Liver (tissue), 9 donors: Measurements from ENCODE around the gene RBBP6. TPM values are rescaled to one million over a fixed set of nuclear protein-coding genes. Genes with fewer than 3 reads are reported as not detected.
A peak's percentile ranks its signal among the peaks of the same experiment; 100 is the strongest.

Experiments used
- DNase-seq: peaks from one replicate; pipeline ENCODE4 v3.0.0-alpha.2; 2017; ENCODE audit warnings: low spot score
- H3K27ac ChIP-seq, 2 donors: one replicate each; pipeline ENCODE4 v1.7.0; 2013; ENCODE audit warnings: inconsistent platforms in 2 of 2, low read length in 2 of 2, control low read depth in 1 of 2, low read depth in 1 of 2, mild to moderate bottlenecking in 1 of 2
- H3K27me3 ChIP-seq, 4 donors: one replicate each; pipeline versions ENCODE4 v1.6.1 to v1.7.0; 2013; ENCODE audit warnings: low read length in 3 of 4, inconsistent platforms in 1 of 4, mild to moderate bottlenecking in 1 of 4, moderate library complexity in 1 of 4; ENCODE audit not compliant: control insufficient read depth in 4 of 4, insufficient read depth in 4 of 4
- H3K36me3 ChIP-seq, 4 donors: one replicate each; pipeline versions ENCODE4 v1.6.1 to v1.7.0; 2013; ENCODE audit warnings: low read length in 3 of 4, mild to moderate bottlenecking in 3 of 4, low read depth in 1 of 4, moderate library complexity in 1 of 4; ENCODE audit not compliant: control insufficient read depth in 4 of 4, insufficient read depth in 3 of 4
- H3K4me1 ChIP-seq, 4 donors: one replicate each; pipeline versions ENCODE4 v1.6.1 to v1.7.0; 2013; ENCODE audit warnings: low read length in 3 of 4, mild to moderate bottlenecking in 3 of 4, moderate library complexity in 1 of 4; ENCODE audit not compliant: control insufficient read depth in 4 of 4, insufficient read depth in 4 of 4
- H3K4me3 ChIP-seq, 3 donors: one replicate each; pipeline versions ENCODE4 v1.6.1 to v1.7.0; 2013; ENCODE audit warnings: low read length in 3 of 3, control low read depth in 1 of 3, low read depth in 1 of 3, mild to moderate bottlenecking in 1 of 3
- H3K9ac ChIP-seq, 2 donors: one replicate each; pipeline ENCODE4 v1.7.0; 2013; ENCODE audit warnings: low read length in 2 of 2, mild to moderate bottlenecking in 2 of 2, moderate library complexity in 2 of 2, control low read depth in 1 of 2, low read depth in 1 of 2
- H3K9me3 ChIP-seq, 4 donors: one replicate each; pipeline versions ENCODE4 v1.6.1 to v1.7.0; 2013; ENCODE audit warnings: low read length in 3 of 4; ENCODE audit not compliant: control insufficient read depth in 4 of 4
- GABPA ChIP-seq, 2 donors: IDR thresholded peaks in 1 of 2; conservative IDR thresholded peaks in 1 of 2; 2 replicates each; pipeline ENCODE4 v1.6.1; 2016; ENCODE audit warnings: antibody characterized with exemption in 2 of 2, mild to moderate bottlenecking in 1 of 2, moderate library complexity in 1 of 2
- HNF4A ChIP-seq, 2 donors: conservative IDR thresholded peaks; 2 replicates each; pipeline ENCODE4 v1.6.1; 2016; ENCODE audit warnings: antibody characterized with exemption in 2 of 2, mild to moderate bottlenecking in 2 of 2
- HNF4G ChIP-seq: IDR thresholded peaks from 2 replicates; pipeline ENCODE4 v1.6.1; 2016; ENCODE audit warnings: antibody characterized with exemption
- MAX ChIP-seq: IDR thresholded peaks from 2 replicates; pipeline ENCODE4 v1.6.1; 2016; ENCODE audit warnings: antibody characterized with exemption
- NR2F2 ChIP-seq: IDR thresholded peaks from 2 replicates; pipeline ENCODE4 v1.6.1; 2016; ENCODE audit warnings: antibody characterized with exemption
- REST ChIP-seq: IDR thresholded peaks from 2 replicates; pipeline ENCODE4 v1.6.1; 2016; ENCODE audit warnings: antibody characterized with exemption, mild to moderate bottlenecking
- RXRA ChIP-seq, 2 donors: IDR thresholded peaks; 2 replicates each; pipeline ENCODE4 v1.6.1; 2017 to 2018; ENCODE audit warnings: antibody characterized with exemption in 2 of 2, mild to moderate bottlenecking in 1 of 2
- SP1 ChIP-seq: IDR thresholded peaks from 2 replicates; pipeline ENCODE4 v1.6.1; 2018; ENCODE audit warnings: antibody characterized with exemption, mild to moderate bottlenecking
- TAF1 ChIP-seq: conservative IDR thresholded peaks from 2 replicates; pipeline ENCODE4 v1.6.1; 2016; ENCODE audit warnings: antibody characterized with exemption, mild to moderate bottlenecking
- YY1 ChIP-seq: IDR thresholded peaks from 2 replicates; pipeline ENCODE4 v1.6.1; 2016; ENCODE audit warnings: antibody characterized with exemption, mild to moderate bottlenecking
- WGBS: extraction: QIAGEN DNeasy Blood & Tissue Kit; methylation state at CpG from one replicate; pipeline ENCODE4 v1.1.7; 2013; 5-methylcytosine and 5-hydroxymethylcytosine counted together
- polyA plus RNA-seq, 2 donors: library from polyadenylated mRNA; stranded (reverse) in 1 of 2; unstranded in 1 of 2; fragments of 200-250 nt in 1 of 2; fragments of >200 nt in 1 of 2; fragmentation: Nextera tagmentation in 1 of 2; extraction: Ambion mirVana in 1 of 2; gene quantifications; one replicate each; pipeline versions ENCODE4 v1.2.1 to v1.2.3, GENCODE V29; 2013 to 2015
- total RNA-seq, 2 donors: library from RNA; depleted of rRNA; stranded (reverse); fragments of >200 nt; gene quantifications; one replicate each; pipeline ENCODE4 v1.2.3, GENCODE V29; 2014
- donor health status: healthy.
- donor health status: healthy.
- donor health status: healthy.
- donor health status: healthy.
- donor health status: healthy.

Gene RBBP6
- total and polyA plus RNA-seq, 4 donors = 8.1 to 35.8 (median 11.8) TPM

- TF ChIP-seq MAX (no peak), RXRA (IDR thresholded peaks at IDR 0.05) (peak in 1 of 2 donors; percentile 53), SP1 (peak; percentile 41), YY1 (no peak), REST (no peak)
- Histone ChIP-seq H3K36me3 (no peaks in the 10 kb centered on the region), H3K4me1 (peaks cover 0 to 11% (median 7%) of the 10 kb centered on the region in 4 donors), H3K9ac (no peak overlapping the region), H3K27ac (no peak overlapping the region), H3K4me3 (no peak overlapping the region), H3K27me3 (no peaks in the 10 kb centered on the region), H3K9me3 (no peaks in the 10 kb centered on the region)
- WGBS = 54% methylated on average over 4 of the region's 4 CpGs
- DNase-seq = no peak
Observed at GRCh38 chr16:24535827-24536226, 3.5 kb upstream of the RBBP6 start.

GRCh38 chr16:24536671-24537070 lies 2.7 kb upstream of the RBBP6 start:
- Histone ChIP-seq H3K4me1 (peaks cover 0 to 18% (median 7%) of the 10 kb centered on the region in 4 donors), H3K9ac (no peak overlapping the region), H3K36me3 (no peaks in the 10 kb centered on the region), H3K27ac (no peak overlapping the region), H3K9me3 (no peaks in the 10 kb centered on the region), H3K27me3 (no peaks in the 10 kb centered on the region), H3K4me3 (no peak overlapping the region)
- 70% methylated on average over 5 of the region's 5 CpGs for WGBS
- TF ChIP-seq RXRA (IDR thresholded peaks at IDR 0.05) = peak; percentile 53 to 64
- peak; percentile 8 for TF ChIP-seq HNF4G
- TF ChIP-seq TAF1 = no peak
- no peak for TF ChIP-seq NR2F2
- TF ChIP-seq HNF4A (conservative IDR thresholded peaks at IDR 0.05) = peak; percentile 57 to 72
- peak; percentile 42 for TF ChIP-seq SP1
- no peak for DNase-seq

- Histone ChIP-seq H3K4me3 (no peak overlapping the region), H3K4me1 (peaks cover 5 to 28% (median 10%) of the 10 kb centered on the region in 4 donors), H3K9ac (no peak overlapping the region), H3K27ac (no peak overlapping the region), H3K36me3 (no peaks in the 10 kb centered on the region), H3K27me3 (no peaks in the 10 kb centered on the region), H3K9me3 (no peaks in the 10 kb centered on the region)
- no peak for TF ChIP-seq HNF4A (conservative IDR thresholded peaks at IDR 0.05)
- TF ChIP-seq GABPA (IDR thresholded peaks at IDR 0.05 in 1 of 2, conservative IDR thresholded peaks at IDR 0.05 in 1 of 2) = no peak
- no peak for DNase-seq
- WGBS = 87% methylated on average over 16 of the region's 16 CpGs
Observed at GRCh38 chr16:24537474-24538337, 1.7 kb upstream of the RBBP6 start.
